GM21423 (cell line): ENCODE data around the gene PHKG2.

Source experiments
- ATAC-seq: cut with Tn5 transposase; IDR thresholded peaks from one replicate; pipeline ENCODE4 v1.9.1; 2021; ENCODE audit warnings: mild to moderate bottlenecking, moderate library complexity; ENCODE audit not compliant: unreplicated experiment

PHKG2 gene

GRCh38 chr16:30793508-30794069, 45.4 kb downstream of the PHKG2 start:
- no peak for ATAC-seq

- ATAC-seq, result no peak
These were observed 46.4 kb downstream of the PHKG2 start for GRCh38 chr16:30794634-30795033.

GRCh38 chr16:30797670-30798309, 49.6 kb downstream of the PHKG2 start:
- no peak for ATAC-seq
